Stimulated activated CD4-positive, alpha-beta T cell treated with anti-CD3 and anti-CD28 coated beads, Interleukin-4, amount 100 ng/mL, for 24 hours (primary cell): ENCODE results near the gene MYCL.
"Not testable (repeated sequence)": the region's sequence is repeated elsewhere in the genome, so short reads cannot be mapped to it uniquely, and the experiment has no call there.

Experiments used
- DNase-seq: peaks from one replicate; pipeline ENCODE4 v3.0.0-alpha.2; 2020

The MYCL gene

GRCh38 chr1:39917825-39918224, 16.1 kb upstream of the MYCL start:
- DNase-seq, result no peak

- no peak for DNase-seq
Observed at GRCh38 chr1:39915499-39916129, 13.9 kb upstream of the MYCL start.

DNA sequence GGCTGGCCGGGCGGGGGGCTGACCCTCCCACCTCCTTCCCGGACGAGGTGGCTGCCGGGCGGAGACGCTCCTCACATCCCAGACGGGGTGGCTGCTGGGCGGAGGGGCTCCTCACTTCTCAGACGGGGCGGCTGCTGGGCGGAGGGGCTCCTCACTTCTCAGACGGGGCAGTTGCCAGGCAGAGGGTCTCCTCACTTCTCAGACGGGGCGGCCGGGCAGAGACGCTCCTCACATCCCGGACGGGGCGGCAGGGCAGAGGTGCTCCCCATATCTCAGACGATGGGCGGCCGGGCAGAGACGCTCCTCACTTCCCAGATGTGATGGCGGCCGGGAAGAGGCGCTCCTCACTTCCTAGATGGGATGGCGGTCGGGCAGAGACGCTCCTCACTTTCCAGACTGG, 11.4 kb upstream of the MYCL start:
- DNase-seq, result not testable (repeated sequence)

DNA sequence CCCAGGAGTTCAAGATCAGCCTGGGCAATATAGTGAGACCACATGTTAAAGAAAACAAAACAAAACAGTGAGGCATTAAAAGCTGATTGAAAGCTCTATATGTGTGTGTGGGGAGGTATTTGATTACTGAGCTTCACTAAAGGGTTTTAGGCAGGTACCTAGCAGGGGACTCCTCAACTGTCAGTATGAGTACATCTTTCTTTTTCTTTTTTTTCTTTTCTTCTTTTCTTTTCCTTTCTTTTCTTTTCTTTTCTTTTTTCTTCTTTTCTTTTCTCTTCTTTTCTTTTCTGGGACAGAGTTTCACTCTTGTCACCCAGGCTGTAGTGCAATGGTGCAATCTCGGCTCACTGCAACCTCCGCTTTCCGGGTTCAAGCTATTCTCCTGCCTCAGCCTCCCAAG, 8.5 kb upstream of the MYCL start:
- DNase-seq, result no peak

GRCh38 chr1:39908534-39908933, 6.8 kb upstream of the MYCL start:
- DNase-seq, result no peak

DNA sequence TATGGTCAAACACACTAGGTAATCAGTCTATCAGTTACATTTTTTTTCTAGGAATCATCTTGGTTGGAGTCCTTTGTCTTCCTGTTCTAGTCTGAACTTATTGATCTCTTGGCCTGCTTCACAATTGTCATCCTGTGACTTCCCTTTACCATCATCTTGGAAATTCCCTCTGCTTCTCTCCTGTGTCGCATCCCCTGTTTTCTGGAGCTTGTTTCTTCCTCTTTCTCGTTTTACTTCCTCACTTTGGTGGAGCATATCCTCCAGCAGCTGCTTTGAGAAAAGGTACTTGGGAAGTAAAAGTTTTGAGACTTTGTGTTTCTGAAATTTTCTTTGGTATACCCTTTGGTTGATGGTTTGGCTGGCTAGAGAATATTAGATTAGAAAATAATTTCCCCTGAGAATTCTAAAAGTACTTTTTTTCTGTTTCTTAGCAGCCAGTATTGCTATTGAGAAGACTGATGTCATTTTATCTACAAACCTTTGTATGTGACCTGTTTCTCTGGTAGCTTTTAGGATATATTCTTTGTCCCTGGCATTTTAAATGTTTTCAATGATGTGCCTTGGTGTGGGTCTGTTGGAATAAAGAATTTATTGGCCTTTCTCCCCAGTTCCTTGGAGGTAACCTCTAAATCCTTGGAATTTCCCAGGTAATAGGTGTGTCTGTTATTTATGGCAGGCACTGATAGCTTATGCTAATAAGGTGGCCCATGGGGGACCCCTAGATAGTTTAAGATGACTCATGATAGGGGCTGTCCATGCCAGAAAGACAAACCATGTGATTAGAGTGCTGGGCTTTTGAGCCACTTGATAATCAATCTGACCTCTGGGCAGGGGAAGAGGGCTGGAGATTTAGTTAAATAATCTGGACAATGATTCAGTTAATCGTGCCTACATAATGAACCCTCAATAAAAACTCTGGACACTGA, 6.1 kb upstream of the MYCL start:
- no peak for DNase-seq

DNA sequence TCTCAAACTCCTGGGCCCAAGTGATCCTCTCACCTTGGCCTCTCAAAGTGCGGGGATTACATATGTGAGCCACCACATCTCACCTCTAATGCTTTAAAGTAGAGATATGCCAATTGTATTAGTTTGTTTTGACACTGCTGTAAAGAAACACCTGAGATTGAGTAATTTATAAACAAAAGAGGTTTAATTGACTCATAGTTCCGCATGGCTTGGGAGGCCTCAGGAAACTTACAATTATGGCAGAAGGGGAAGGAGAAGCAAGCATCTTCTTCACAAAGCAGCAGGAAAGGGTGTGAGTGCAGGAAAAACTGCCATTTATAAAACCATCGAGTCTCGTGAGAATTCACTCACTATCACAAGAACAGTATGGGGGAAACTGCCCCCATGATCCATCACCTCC, 3.5 kb upstream of the MYCL start:
- DNase-seq, result no peak

- no peak for DNase-seq
Observed at GRCh38 chr1:39902460-39902807, 717 bp upstream of the MYCL start.

GRCh38 chr1:39901464-39901713, 328 bp downstream of the MYCL start:
- DNase-seq, result no peak

- DNase-seq, result no peak
Observed at GRCh38 chr1:39900662-39901463, 854 bp downstream of the MYCL start.

- DNase-seq, result no peak
Observed at GRCh38 chr1:39899611-39900538, 1.8 kb downstream of the MYCL start.

- no peak for DNase-seq
Observed at GRCh38 chr1:39898648-39899603, 2.8 kb downstream of the MYCL start.

DNA sequence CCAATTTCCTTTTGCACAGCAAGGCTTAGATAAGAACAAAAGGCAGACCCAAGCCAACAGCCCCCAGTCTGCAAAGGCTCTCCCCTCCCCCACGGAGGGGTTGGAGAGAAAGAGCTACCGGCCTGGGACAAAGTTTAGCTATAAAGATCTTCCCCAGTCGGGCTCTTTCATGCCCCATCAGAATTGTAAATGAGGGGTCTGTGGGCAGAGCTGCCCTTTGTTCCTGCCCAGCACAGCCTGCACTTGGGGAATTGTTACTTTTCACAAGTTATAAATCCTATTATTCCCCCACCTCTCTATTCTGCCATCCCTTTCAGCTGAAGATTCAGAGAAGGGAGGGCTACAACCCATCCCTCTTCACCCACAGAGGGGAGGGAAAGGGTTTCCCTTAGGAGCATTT, 3.5 kb downstream of the MYCL start:
- no peak for DNase-seq

- DNase-seq, result no peak
Observed at GRCh38 chr1:39896909-39897685, 4.6 kb downstream of the MYCL start.

GRCh38 chr1:39895731-39896480, 5.8 kb downstream of the MYCL start:
- DNase-seq, result no peak

DNA sequence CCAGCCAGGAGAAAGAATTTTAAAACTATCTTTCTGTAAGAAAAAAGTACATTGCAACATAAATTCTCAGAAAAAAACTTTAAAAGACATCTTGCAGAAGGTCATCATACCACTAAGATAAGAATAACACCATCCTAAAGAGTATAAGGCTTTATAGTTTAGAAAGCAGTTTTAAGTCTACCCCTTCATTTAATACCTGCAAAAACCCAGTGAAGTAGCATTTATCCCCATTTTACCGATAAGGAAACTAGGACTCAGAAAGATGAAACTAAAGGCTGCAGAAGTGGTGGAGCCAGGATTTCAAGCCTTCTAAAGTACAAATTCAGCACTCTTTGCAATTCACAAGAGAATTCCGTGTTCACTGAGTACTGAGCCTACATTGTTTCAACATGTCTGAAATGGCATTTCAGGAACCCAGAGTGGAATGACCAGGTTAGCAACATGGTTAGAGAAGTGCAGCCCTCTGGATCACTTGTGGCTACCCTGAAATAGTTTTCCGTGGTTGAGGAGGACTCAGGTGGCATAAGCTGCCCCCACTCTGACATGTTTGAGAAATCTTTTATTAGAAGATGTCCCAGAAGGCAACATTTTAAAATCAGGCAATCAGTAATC, 6.7 kb downstream of the MYCL start:
- DNase-seq, result no peak

GRCh38 chr1:39892601-39893595, 8.8 kb downstream of the MYCL start:
- DNase-seq, result no peak

- DNase-seq, result no peak
Observed at GRCh38 chr1:39890880-39891279, 10.8 kb downstream of the MYCL start.
